Renal cortical epithelial cell (primary cell): ENCODE results near the gene ETFBKMT. TPM values are rescaled to one million over a fixed set of nuclear protein-coding genes. Genes with fewer than 3 reads are reported as not detected.
"Not testable (repeated sequence)": the region's sequence is repeated elsewhere in the genome, so short reads cannot be mapped to it uniquely, and the experiment has no call there.

Experiments
- DNase-seq: peaks from one replicate; pipeline ENCODE4 v3.0.0-alpha.2; 2011; ENCODE audit warnings: low read depth
- total RNA-seq: library from RNA; depleted of rRNA; stranded (reverse); fragments of >200 nt; gene quantifications from 2 replicates; pipeline ENCODE4 v1.2.3, GENCODE V29; 2014

ETFBKMT gene
- total RNA-seq, 1 donor from 2014 or later, result 4.3 TPM

- not testable (repeated sequence) for DNase-seq
These were observed 59.2 kb downstream of the ETFBKMT start for GRCh38 chr12:31718542-31719198.

- no peak for DNase-seq
These were observed 63.1 kb downstream of the ETFBKMT start for GRCh38 chr12:31722580-31722979.

Other genes with a start within 250 kb of the ETFBKMT start
- 9.2 and 23.9 TPM in 2 replicates for gene DENND5B, start 68.6 kb upstream of the ETFBKMT start, total RNA-seq
- 11.1 and 12.1 TPM in 2 replicates for gene AMN1, start 69.3 kb downstream of the ETFBKMT start, total RNA-seq